CD4-positive, alpha-beta memory T cell (primary cell): Measurements from ENCODE around the gene SIGLEC9. TPM values are rescaled to one million over a fixed set of nuclear protein-coding genes. Genes with fewer than 3 reads are reported as not detected.
A peak's percentile ranks its signal among the peaks of the same experiment; 100 is the strongest.
"Not testable (repeated sequence)": the region's sequence is repeated elsewhere in the genome, so short reads cannot be mapped to it uniquely, and the experiment has no call there.

Experiments used
- CTCF ChIA-PET: fragments of 350-600 bp; sonication (Branson Sonifier 250); formaldehyde crosslinking; loops from one replicate; lab custom pipeline; 2021; ENCODE audit warnings: inconsistent platforms; ENCODE audit not compliant: partially characterized antibody; lab: Charles Lee
- POLR2A ChIA-PET: fragments of 350-600 bp; sonication (Branson Sonifier 250); formaldehyde crosslinking; loops from one replicate; lab custom pipeline; 2021; ENCODE audit not compliant: partially characterized antibody; lab: Charles Lee
- DNase-seq, 5 donors: peaks; one replicate each; pipeline versions ENCODE4 v3.0.0 to v3.0.0-alpha.2; 2020 to 2022; ENCODE audit warnings: mixed read lengths in 1 of 5
- H3K27ac ChIP-seq: one replicate; pipeline ENCODE4 v1.7.0; 2013; ENCODE audit warnings: low read depth, low read length
- H3K27me3 ChIP-seq: 2 replicates; pipeline ENCODE4 v1.7.0; 2013; ENCODE audit warnings: mild to moderate bottlenecking, low read length, moderate library complexity; ENCODE audit not compliant: insufficient read depth
- H3K36me3 ChIP-seq: 2 replicates; pipeline ENCODE4 v1.7.0; 2013; ENCODE audit warnings: mild to moderate bottlenecking, low read length, moderate library complexity; ENCODE audit not compliant: insufficient read depth
- H3K4me1 ChIP-seq: 2 replicates; pipeline ENCODE4 v1.7.0; 2013; ENCODE audit warnings: mild to moderate bottlenecking, low read length, moderate library complexity; ENCODE audit not compliant: insufficient read depth
- H3K4me3 ChIP-seq, 2 donors: one replicate each; pipeline ENCODE4 v1.7.0; 2013; ENCODE audit warnings: low read length in 2 of 2, mild to moderate bottlenecking in 1 of 2
- H3K9me3 ChIP-seq, 2 donors: one replicate each; pipeline ENCODE4 v1.7.0; 2013; ENCODE audit warnings: low read length in 2 of 2, control low read depth in 1 of 2; ENCODE audit not compliant: control insufficient read depth in 1 of 2
- H3K27ac Mint-ChIP-seq, 7 donors: one replicate each; pipeline ENCODE4 v1.8.0; 2020 to 2021; ENCODE audit warnings: mixed read lengths in 7 of 7, mild to moderate bottlenecking in 6 of 7, inconsistent platforms in 3 of 7, moderate library complexity in 3 of 7
- H3K27me3 Mint-ChIP-seq, 2 donors: one replicate each; pipeline ENCODE4 v1.8.0; 2020 to 2021; ENCODE audit warnings: mixed read lengths in 2 of 2
- H3K36me3 Mint-ChIP-seq, 2 donors: one replicate each; pipeline ENCODE4 v1.8.0; 2020 to 2021; ENCODE audit warnings: mixed read lengths in 2 of 2, inconsistent platforms in 1 of 2, mild to moderate bottlenecking in 1 of 2
- H3K4me1 Mint-ChIP-seq, 4 donors: one replicate each; pipeline ENCODE4 v1.8.0; 2020 to 2021; ENCODE audit warnings: mixed read lengths in 4 of 4, mild to moderate bottlenecking in 1 of 4
- H3K4me3 Mint-ChIP-seq, 8 donors: one replicate each; pipeline ENCODE4 v1.8.0; 2020 to 2021; ENCODE audit warnings: mixed read lengths in 8 of 8, mild to moderate bottlenecking in 7 of 8, moderate library complexity in 6 of 8, inconsistent platforms in 3 of 8
- H3K9me3 Mint-ChIP-seq, 8 donors: one replicate each; pipeline ENCODE4 v1.8.0; 2020 to 2021; ENCODE audit warnings: mixed read lengths in 8 of 8, mild to moderate bottlenecking in 5 of 8, inconsistent platforms in 3 of 8, moderate library complexity in 1 of 8
- intact Hi-C: fragments of 100-400 bp; cut with micrococcal nuclease; formaldehyde crosslinking; loops from one replicate; pipeline ENCODE4 v1.15.1; 2023
- polyA plus RNA-seq, 2 donors: library from polyadenylated mRNA; unstranded; fragments of 300-500 nt; fragmentation: Illumina TruSeq; gene quantifications; one replicate each; pipeline ENCODE4 v1.2.3, GENCODE V29; 2021
- total RNA-seq, 2 experiments: library from RNA; stranded (reverse); gene quantifications; one replicate each; pipeline ENCODE4 v1.2.3, GENCODE V29; 2021

Gene SIGLEC9
- total and polyA plus RNA-seq, 4 experiments from 2014 or later, result 2.4 to 3.9 (median 3.0) TPM

GRCh38 chr19:51169283-51169918, 44.7 kb downstream of the SIGLEC9 start:
- H3K27me3 Mint-ChIP-seq, H3K27me3 ChIP-seq, H3K36me3 ChIP-seq, H3K27ac Mint-ChIP-seq, H3K36me3 Mint-ChIP-seq, H3K4me3 ChIP-seq, H3K27ac ChIP-seq, H3K9me3 Mint-ChIP-seq, POLR2A ChIA-PET, H3K9me3 ChIP-seq: not testable (repeated sequence)
- H3K4me1 ChIP-seq, result peaks cover 20% of the 10 kb centered on the region
- peak; percentile 53 to 60 (median 58) for DNase-seq
- peaks cover 5 to 25% (median 15%) of the 10 kb centered on the region in 4 donors for H3K4me1 Mint-ChIP-seq
- intact Hi-C loops, result loop anchor here (1.0 kb wide), 2 partner anchors 11 to 60 kb away; no protein-coding TSS in a partner anchor
- peak overlapping the region in 1 of 8 donors; percentile 15 for H3K4me3 Mint-ChIP-seq
- CTCF ChIA-PET, result interaction anchor here (1.3 to 3.8 kb wide), 2 partner anchors 9 to 12 kb away, joined by 7 to 26 read pairs; no protein-coding TSS in a partner anchor

DNA sequence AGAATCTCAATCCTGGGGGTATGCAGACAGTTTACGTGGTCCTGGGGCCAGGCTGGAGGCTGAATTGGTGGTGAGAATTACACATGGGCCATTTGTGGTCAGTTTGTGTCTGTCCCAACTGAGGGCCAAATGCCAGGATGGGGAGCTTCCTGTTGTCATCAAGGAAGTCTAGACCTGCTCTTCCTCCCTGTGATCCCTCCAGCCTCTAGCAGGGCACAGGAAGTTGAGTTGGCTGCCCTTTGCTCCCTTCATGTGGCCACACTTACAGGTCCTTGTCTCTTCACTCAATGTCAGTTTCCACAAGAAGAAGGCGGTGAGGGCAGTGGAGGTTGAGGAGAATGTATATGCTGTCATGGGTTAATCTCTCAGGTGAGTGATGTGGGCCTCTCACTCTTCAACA, 47.5 kb downstream of the SIGLEC9 start:
- intact Hi-C loops, result no loop called here
- H3K27ac ChIP-seq, result no peak overlapping the region
- ChIA-PET CTCF (no interaction called here), POLR2A (no interaction called here)
- H3K36me3 ChIP-seq, result no peaks in the 10 kb centered on the region
- no peak for DNase-seq
- H3K27ac Mint-ChIP-seq, result no peak overlapping the region
- H3K9me3 ChIP-seq, result no peaks in the 10 kb centered on the region
- H3K4me3 ChIP-seq, result no peak overlapping the region
- peaks cover 3 to 20% (median 8%) of the 10 kb centered on the region in 4 donors for H3K4me1 Mint-ChIP-seq
- peaks cover 11% of the 10 kb centered on the region for H3K4me1 ChIP-seq
- no peaks in the 10 kb centered on the region for H3K36me3 Mint-ChIP-seq
- no peaks in the 10 kb centered on the region for H3K9me3 Mint-ChIP-seq
- peaks cover 0 to 4% of the 10 kb centered on the region in 2 donors for H3K27me3 Mint-ChIP-seq
- H3K4me3 Mint-ChIP-seq, result no peak overlapping the region
- H3K27me3 ChIP-seq, result peaks cover 2% of the 10 kb centered on the region

GRCh38 chr19:51173681-51174080, 49.0 kb downstream of the SIGLEC9 start:
- Histone ChIP-seq H3K4me1 (no peaks in the 10 kb centered on the region), H3K9me3 (no peaks in the 10 kb centered on the region), H3K27me3 (no peaks in the 10 kb centered on the region), H3K27ac (no peak overlapping the region), H3K36me3 (no peaks in the 10 kb centered on the region), H3K4me3 (no peak overlapping the region)
- Mint-ChIP-seq H3K36me3 (no peaks in the 10 kb centered on the region), H3K27ac (no peak overlapping the region), H3K4me3 (no peak overlapping the region), H3K4me1 (peaks cover 0 to 7% (median 4%) of the 10 kb centered on the region in 4 donors), H3K9me3 (no peaks in the 10 kb centered on the region), H3K27me3 (peaks cover 0 to 4% of the 10 kb centered on the region in 2 donors)
- DNase-seq, result no peak
- POLR2A ChIA-PET, result no interaction called here
- intact Hi-C loops, result no loop called here
- CTCF ChIA-PET, result interaction anchor here (1.0 to 1.5 kb wide), 2 partner anchors 15 to 77 kb away, joined by 3 to 4 read pairs; no protein-coding TSS in a partner anchor

- no peaks in the 10 kb centered on the region for H3K27me3 ChIP-seq
- H3K4me3 ChIP-seq, result no peak overlapping the region
- no peaks in the 10 kb centered on the region for H3K4me1 ChIP-seq
- intact Hi-C loops, result no loop called here
- no peak for DNase-seq
- POLR2A ChIA-PET, result no interaction called here
- H3K36me3 Mint-ChIP-seq, result no peaks in the 10 kb centered on the region
- no peaks in the 10 kb centered on the region for H3K36me3 ChIP-seq
- H3K27ac Mint-ChIP-seq, result no peak overlapping the region
- H3K4me3 Mint-ChIP-seq, result no peak overlapping the region
- peaks cover 0 to 9% (median 4%) of the 10 kb centered on the region in 4 donors for H3K4me1 Mint-ChIP-seq
- CTCF ChIA-PET, result interaction anchor here (1.9 kb wide), 1 partner anchor 9 kb away, joined by 7 read pairs; no protein-coding TSS in a partner anchor
- no peak overlapping the region for H3K27ac ChIP-seq
- H3K9me3 ChIP-seq, result no peaks in the 10 kb centered on the region
- peaks cover 3 to 6% of the 10 kb centered on the region in 2 donors for H3K27me3 Mint-ChIP-seq
- no peaks in the 10 kb centered on the region for H3K9me3 Mint-ChIP-seq
Observed at GRCh38 chr19:51179256-51179655, 54.5 kb downstream of the SIGLEC9 start.

Other genes starting within 250 kb of the SIGLEC9 start
- gene KLK4, start 213.5 kb upstream of the SIGLEC9 start, total RNA-seq, result not detected
- gene KLK4, start 213.5 kb upstream of the SIGLEC9 start, polyA plus RNA-seq, result not detected
- not detected for gene KLK5, start 171.9 kb upstream of the SIGLEC9 start, total RNA-seq
- not detected for gene KLK5, start 171.9 kb upstream of the SIGLEC9 start, polyA plus RNA-seq
- gene KLK6, start 155.3 kb upstream of the SIGLEC9 start, total RNA-seq, result not detected
- not detected for gene KLK6, start 155.3 kb upstream of the SIGLEC9 start, polyA plus RNA-seq
- not detected for gene KLK7, start 141.0 kb upstream of the SIGLEC9 start, total RNA-seq
- not detected for gene KLK7, start 141.0 kb upstream of the SIGLEC9 start, polyA plus RNA-seq
- not detected for gene KLK8, start 123.3 kb upstream of the SIGLEC9 start, total RNA-seq
- gene KLK8, start 123.3 kb upstream of the SIGLEC9 start, polyA plus RNA-seq, result not detected
- gene KLK10, start 105.2 kb upstream of the SIGLEC9 start, total RNA-seq, result not detected
- not detected for gene KLK10, start 105.2 kb upstream of the SIGLEC9 start, polyA plus RNA-seq
- not detected for gene KLK11, start 98.3 kb upstream of the SIGLEC9 start, total RNA-seq
- not detected for gene KLK11, start 98.3 kb upstream of the SIGLEC9 start, polyA plus RNA-seq
- not detected for gene KLK12, start 89.9 kb upstream of the SIGLEC9 start, total RNA-seq
- not detected for gene KLK12, start 89.9 kb upstream of the SIGLEC9 start, polyA plus RNA-seq
- gene KLK13, start 59.8 kb upstream of the SIGLEC9 start, total RNA-seq, result not detected
- not detected for gene KLK13, start 59.8 kb upstream of the SIGLEC9 start, polyA plus RNA-seq
- gene KLK14, start 42.0 kb upstream of the SIGLEC9 start, total RNA-seq, result 1 to 10 TPM in 1 of 2 experiments, not detected in 1; 1.1 TPM
- not detected for gene KLK14, start 42.0 kb upstream of the SIGLEC9 start, polyA plus RNA-seq
- 10 to 100 TPM; 11.4 TPM for gene CTU1, start 16.5 kb upstream of the SIGLEC9 start, total RNA-seq
- 1 to 10 TPM; 1.4 to 9.2 TPM for gene CTU1, start 16.5 kb upstream of the SIGLEC9 start, polyA plus RNA-seq
- under 1 TPM; 0.25 to 0.52 TPM for gene SIGLEC7, start 17.4 kb downstream of the SIGLEC9 start, total RNA-seq
- gene SIGLEC7, start 17.4 kb downstream of the SIGLEC9 start, polyA plus RNA-seq, result under 1 TPM in 1 of 2 donors, not detected in 1; 0.57 TPM
- gene CD33, start 100.2 kb downstream of the SIGLEC9 start, total RNA-seq, result under 1 TPM; 0.47 to 0.58 TPM
- not detected for gene CD33, start 100.2 kb downstream of the SIGLEC9 start, polyA plus RNA-seq
- not detected for gene SIGLECL1, start 126.2 kb downstream of the SIGLEC9 start, total RNA-seq
- gene SIGLECL1, start 126.2 kb downstream of the SIGLEC9 start, polyA plus RNA-seq, result not detected
- not detected for gene IGLON5, start 186.7 kb downstream of the SIGLEC9 start, total RNA-seq
- not detected for gene IGLON5, start 186.7 kb downstream of the SIGLEC9 start, polyA plus RNA-seq
- under 1 TPM; 0.22 to 0.26 TPM for gene VSIG10L, start 217.2 kb downstream of the SIGLEC9 start, total RNA-seq
- gene VSIG10L, start 217.2 kb downstream of the SIGLEC9 start, polyA plus RNA-seq, result under 1 TPM in 1 of 2 donors, not detected in 1; 0.17 TPM
- 10 to 100 TPM; 51.4 to 53.9 TPM for gene ETFB, start 241.5 kb downstream of the SIGLEC9 start, total RNA-seq
- 10 to 100 TPM; 65.2 to 97.0 TPM for gene ETFB, start 241.5 kb downstream of the SIGLEC9 start, polyA plus RNA-seq
- 1 to 10 TPM; 1.5 to 2.0 TPM for gene CLDND2, start 244.1 kb downstream of the SIGLEC9 start, total RNA-seq
- gene CLDND2, start 244.1 kb downstream of the SIGLEC9 start, polyA plus RNA-seq, result not detected
- 1 to 10 TPM; 2.7 to 2.8 TPM for gene NKG7, start 247.7 kb downstream of the SIGLEC9 start, total RNA-seq
- 10 to 100 TPM; 36.5 to 44.3 TPM for gene NKG7, start 247.7 kb downstream of the SIGLEC9 start, polyA plus RNA-seq